HepG2 (cell line): ENCODE data around the gene DUSP8. TPM values are rescaled to one million over a fixed set of nuclear protein-coding genes. Genes with fewer than 3 reads are reported as not detected.

Source experiments
- ATAC-seq: fragments of 200-7000 bp; cut with Tn5 transposase; 3 replicates; pipeline ENCODE4 v1.9.1; 2020; ENCODE audit warnings: mild to moderate bottlenecking, moderate library complexity
- BruUV-seq: library from RNA; stranded (reverse); fragments of 400-500 nt; replicated peaks from 2 replicates; lab custom pipeline; 2021; lab: Mats Ljungman, UMichigan
- CTCF ChIA-PET: fragments of 300-600 bp; formaldehyde crosslinking; extraction: SDS; loops from one replicate; lab custom pipeline; 2021; ENCODE audit warnings: low total read pairs, inconsistent platforms, low intra/inter-chr PET ratio; lab: Yijun Ruan, JAX
- POLR2A ChIA-PET: fragments of 350-600 bp; sonication (Branson Sonifier 250); formaldehyde crosslinking; loops from one replicate; lab custom pipeline; 2020; ENCODE audit warnings: antibody characterized with exemption, inconsistent platforms; lab: Yijun Ruan, JAX
- DNase-seq: peaks from one replicate; pipeline ENCODE4 v3.0.0-alpha.2; 2015; ENCODE audit warnings: low spot score
- FAIRE-seq: peaks from 3 replicates; lab custom pipeline; 2011; peaks lifted over from hg19 to GRCh38; lab: Jason Lieb, UNC
- H2AFZ ChIP-seq: one replicate; pipeline ENCODE4 v1.6.1; 2011; ENCODE audit warnings: low read length, inconsistent platforms
- H3K27ac ChIP-seq: fragments of 300-600 bp; 3 replicates; pipeline ENCODE4 v1.8.0; 2011; ENCODE audit warnings: mixed run types, mild to moderate bottlenecking, mixed read lengths, low read length, inconsistent platforms; ENCODE audit not compliant: insufficient read depth; ENCODE audit errors: extremely low read length
- H3K27me3 ChIP-seq, 2 experiments: fragments of 200-600 bp in 1 of 2; 2 replicates in 1 of 2; 3 replicates in 1 of 2; pipeline versions ENCODE4 v1.6.0 to v1.8.0; 2011; ENCODE audit warnings: low read length in 2 of 2, mild to moderate bottlenecking in 2 of 2, moderate library complexity in 2 of 2, inconsistent platforms in 1 of 2; ENCODE audit not compliant: insufficient read depth in 2 of 2, control insufficient read depth in 1 of 2
- H3K36me3 ChIP-seq, 2 experiments: fragments of 200-600 bp in 1 of 2; replicated peaks in 1 of 2; 2 replicates in 1 of 2; 3 replicates in 1 of 2; pipeline versions ENCODE4 v1.5.1 to v1.8.0; 2011; ENCODE audit warnings: low read length in 2 of 2, inconsistent platforms in 1 of 2; ENCODE audit not compliant: insufficient read depth in 2 of 2, control insufficient read depth in 1 of 2
- H3K4me1 ChIP-seq: 2 replicates; pipeline ENCODE4 v1.5.1; 2012; ENCODE audit warnings: low read length, inconsistent platforms; ENCODE audit not compliant: insufficient read depth
- H3K4me2 ChIP-seq: 2 replicates; pipeline ENCODE4 v1.6.0; 2011; ENCODE audit warnings: low read depth, low read length, inconsistent platforms
- H3K4me3 ChIP-seq, 3 experiments: fragments of 200-600 bp in 1 of 3; sonication (generic), shearing (Covaris generic) in 1 of 3; replicated peaks in 1 of 3; 2 replicates each; pipeline ENCODE4 v1.5.1; 2011 to 2016; ENCODE audit warnings: low read length in 3 of 3, inconsistent platforms in 2 of 3, low read depth in 2 of 3, mild to moderate bottlenecking in 2 of 3, control low read depth in 1 of 3, mixed read lengths in 1 of 3; ENCODE audit not compliant: insufficient read depth in 1 of 3
- H3K79me2 ChIP-seq: one replicate; pipeline ENCODE4 v1.6.1; 2011; ENCODE audit warnings: low read length, inconsistent platforms; ENCODE audit not compliant: insufficient read depth
- H3K9ac ChIP-seq: 2 replicates; pipeline ENCODE4 v1.6.0; 2011; ENCODE audit warnings: mild to moderate bottlenecking, low read depth, low read length, inconsistent platforms; ENCODE audit not compliant: insufficient read depth
- H3K9me3 ChIP-seq: 2 replicates; pipeline ENCODE4 v1.5.1; 2012; ENCODE audit warnings: mild to moderate bottlenecking, low read length
- H4K20me1 ChIP-seq: 2 replicates; pipeline ENCODE4 v1.6.0; 2011; ENCODE audit warnings: inconsistent platforms, mild to moderate bottlenecking, low read length, moderate library complexity; ENCODE audit not compliant: insufficient read depth
- BRCA1 ChIP-seq: sonication (generic); formaldehyde crosslinking; IDR thresholded peaks from 2 replicates; pipeline ENCODE4 v1.4.0; 2020; ENCODE audit warnings: missing genetic modification reagents
- EED ChIP-seq: sonication (generic); formaldehyde crosslinking; IDR thresholded peaks from 2 replicates; pipeline ENCODE4 v1.5.0; 2020; ENCODE audit warnings: mild to moderate bottlenecking, missing genetic modification reagents
- IKZF5 ChIP-seq: IDR thresholded peaks from 2 replicates; pipeline ENCODE4 v1.6.1; 2018; ENCODE audit warnings: missing genetic modification reagents, mild to moderate bottlenecking, missing compliant biosample characterization
- KDM4B ChIP-seq: sonication (generic); formaldehyde crosslinking; IDR thresholded peaks from 2 replicates; pipeline ENCODE4 v1.4.0; 2020; ENCODE audit warnings: missing genetic modification reagents
- MEF2D ChIP-seq: sonication (generic); formaldehyde crosslinking; IDR thresholded peaks from 2 replicates; pipeline ENCODE4 v1.5.1; 2020; ENCODE audit warnings: mild to moderate bottlenecking, missing genetic modification reagents
- POGK ChIP-seq: sonication (generic); formaldehyde crosslinking; conservative IDR thresholded peaks from 2 replicates; pipeline ENCODE4 v1.8.0; 2022; ENCODE audit warnings: mild to moderate bottlenecking, moderate library complexity, missing genetic modification reagents
- SIX4 ChIP-seq: sonication (generic); formaldehyde crosslinking; IDR thresholded peaks from 2 replicates; pipeline ENCODE4 v1.4.0; 2020; ENCODE audit warnings: missing genetic modification reagents
- SMARCE1 ChIP-seq: fragments of 450-650 bp; IDR thresholded peaks from 2 replicates; pipeline ENCODE4 v1.6.1; 2017; ENCODE audit warnings: borderline replicate concordance
- ZNF225 ChIP-seq: sonication (generic); formaldehyde crosslinking; IDR thresholded peaks from 2 replicates; pipeline ENCODE4 v1.4.0; 2020; ENCODE audit warnings: mild to moderate bottlenecking, missing genetic modification reagents
- ZNF232 ChIP-seq: sonication (generic); formaldehyde crosslinking; IDR thresholded peaks from 2 replicates; pipeline ENCODE4 v1.4.0; 2020; ENCODE audit warnings: missing genetic modification reagents, borderline replicate concordance
- ZNF24 ChIP-seq: fragments of 450-650 bp; IDR thresholded peaks from 2 replicates; pipeline ENCODE4 v1.6.1; 2017; ENCODE audit warnings: antibody characterized with exemption, mild to moderate bottlenecking
- ZNF616 ChIP-seq: sonication (generic); formaldehyde crosslinking; IDR thresholded peaks from 2 replicates; pipeline ENCODE4 v1.5.0; 2020; ENCODE audit warnings: low read depth, mild to moderate bottlenecking, missing genetic modification reagents
- WGBS: methylation state at CpG from one replicate; pipeline ENCODE4 v1.1.6; 2017; ENCODE audit warnings: low lambda C conversion rate; 5-methylcytosine and 5-hydroxymethylcytosine counted together
- in situ Hi-C: cut with HindIII; loops from 2 replicates; pipeline ENCODE4 v1.10.0; 2017; ENCODE audit warnings: low pct_unique_long_range_greater_than_20kb; ENCODE audit not compliant: extremely low pct_ligation_motif_present
- intact Hi-C: fragments of 100-400 bp; cut with micrococcal nuclease; formaldehyde crosslinking; loops from one replicate; pipeline ENCODE4 v1.10.0; 2022; ENCODE audit not compliant: unreplicated experiment
- polyA plus RNA-seq, 8 experiments: library from polyadenylated mRNA; depleted of rRNA in 3 of 8; stranded (reverse) in 7 of 8; unstranded in 1 of 8; fragments of >200 nt; fragmentation: Illumina TruSeq in 4 of 8; extraction: Trizol in 4 of 8; gene quantifications; 2 replicates each; pipeline versions ENCODE4 v1.2.1 to v1.2.3, GENCODE V29; 2011 to 2016; ENCODE audit warnings: low read depth in 4 of 8, missing spikeins in 1 of 8, mixed read lengths in 1 of 8; ENCODE audit not compliant: insufficient read depth in 1 of 8
- total RNA-seq, 5 experiments: library from RNA; depleted of rRNA; stranded (reverse); fragments of >200 nt; fragmentation: Illumina TruSeq; extraction: Trizol; gene quantifications; 2 replicates each; pipeline ENCODE4 v1.2.3, GENCODE V29; 2016; ENCODE audit warnings: low read depth in 1 of 5
- TF ChIP-seq, protein P1 (sequence below): sonication (generic); formaldehyde crosslinking; IDR thresholded peaks from 2 replicates; pipeline ENCODE4 v1.4.0; 2020; ENCODE audit warnings: missing genetic modification reagents
- TF ChIP-seq, protein P2 (sequence below): sonication (generic); formaldehyde crosslinking; IDR thresholded peaks from 2 replicates; pipeline ENCODE4 v1.8.0; 2022; ENCODE audit warnings: mild to moderate bottlenecking, missing genetic modification reagents

Gene DUSP8
- total and polyA plus RNA-seq, 2 of the 13 experiments (the other 11 are each of a cell fraction or from before 2014, with no cell fraction given): 1.8 to 8.0 TPM

GRCh38 chr11:1508986-1509385 lies 63.1 kb downstream of the DUSP8 start:
- FAIRE-seq: no peak
- Histone ChIP-seq H4K20me1 (peaks cover 24% of the 10 kb centered on the region; the same call in 1 of the 2 replicates), H2AFZ (no peak overlapping the region), H3K4me2 (no peak overlapping the region), H3K27me3 (no peaks in the 10 kb centered on the region), H3K9ac (no peak overlapping the region), H3K36me3 (no peaks in the 10 kb centered on the region), H3K27ac (no peak overlapping the region), H3K9me3 (no peaks in the 10 kb centered on the region), H3K79me2 (no peaks in the 10 kb centered on the region), H3K4me1 (no peaks in the 10 kb centered on the region), H3K4me3 (no peak overlapping the region)
- ChIA-PET CTCF (no interaction called here), POLR2A (no interaction called here)
- no peak for DNase-seq
- ATAC-seq: no peak
- in situ Hi-C loops (no loop called here), intact Hi-C loops (no loop called here)
- TF ChIP-seq POGK (CRISPR knock-in tag): no peak
- TF ChIP-seq ZNF225 (CRISPR knock-in tag): no peak
- no peak for TF ChIP-seq KDM4B (CRISPR knock-in tag)
- TF ChIP-seq EED (CRISPR knock-in tag): no peak
- no peak for TF ChIP-seq SMARCE1
- TF ChIP-seq, protein P1, sequence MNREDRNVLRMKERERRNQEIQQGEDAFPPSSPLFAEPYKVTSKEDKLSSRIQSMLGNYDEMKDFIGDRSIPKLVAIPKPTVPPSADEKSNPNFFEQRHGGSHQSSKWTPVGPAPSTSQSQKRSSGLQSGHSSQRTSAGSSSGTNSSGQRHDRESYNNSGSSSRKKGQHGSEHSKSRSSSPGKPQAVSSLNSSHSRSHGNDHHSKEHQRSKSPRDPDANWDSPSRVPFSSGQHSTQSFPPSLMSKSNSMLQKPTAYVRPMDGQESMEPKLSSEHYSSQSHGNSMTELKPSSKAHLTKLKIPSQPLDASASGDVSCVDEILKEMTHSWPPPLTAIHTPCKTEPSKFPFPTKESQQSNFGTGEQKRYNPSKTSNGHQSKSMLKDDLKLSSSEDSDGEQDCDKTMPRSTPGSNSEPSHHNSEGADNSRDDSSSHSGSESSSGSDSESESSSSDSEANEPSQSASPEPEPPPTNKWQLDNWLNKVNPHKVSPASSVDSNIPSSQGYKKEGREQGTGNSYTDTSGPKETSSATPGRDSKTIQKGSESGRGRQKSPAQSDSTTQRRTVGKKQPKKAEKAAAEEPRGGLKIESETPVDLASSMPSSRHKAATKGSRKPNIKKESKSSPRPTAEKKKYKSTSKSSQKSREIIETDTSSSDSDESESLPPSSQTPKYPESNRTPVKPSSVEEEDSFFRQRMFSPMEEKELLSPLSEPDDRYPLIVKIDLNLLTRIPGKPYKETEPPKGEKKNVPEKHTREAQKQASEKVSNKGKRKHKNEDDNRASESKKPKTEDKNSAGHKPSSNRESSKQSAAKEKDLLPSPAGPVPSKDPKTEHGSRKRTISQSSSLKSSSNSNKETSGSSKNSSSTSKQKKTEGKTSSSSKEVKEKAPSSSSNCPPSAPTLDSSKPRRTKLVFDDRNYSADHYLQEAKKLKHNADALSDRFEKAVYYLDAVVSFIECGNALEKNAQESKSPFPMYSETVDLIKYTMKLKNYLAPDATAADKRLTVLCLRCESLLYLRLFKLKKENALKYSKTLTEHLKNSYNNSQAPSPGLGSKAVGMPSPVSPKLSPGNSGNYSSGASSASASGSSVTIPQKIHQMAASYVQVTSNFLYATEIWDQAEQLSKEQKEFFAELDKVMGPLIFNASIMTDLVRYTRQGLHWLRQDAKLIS (CRISPR knock-in tag): no peak
- no peak for TF ChIP-seq ZNF616 (CRISPR knock-in tag)
- TF ChIP-seq MEF2D (CRISPR knock-in tag): no peak
- TF ChIP-seq BRCA1 (CRISPR knock-in tag): no peak
- TF ChIP-seq SIX4 (CRISPR knock-in tag): no peak
- TF ChIP-seq ZNF24: no peak
- TF ChIP-seq ZNF232 (CRISPR knock-in tag): no peak
- no peak for TF ChIP-seq IKZF5
- TF ChIP-seq, protein P2, sequence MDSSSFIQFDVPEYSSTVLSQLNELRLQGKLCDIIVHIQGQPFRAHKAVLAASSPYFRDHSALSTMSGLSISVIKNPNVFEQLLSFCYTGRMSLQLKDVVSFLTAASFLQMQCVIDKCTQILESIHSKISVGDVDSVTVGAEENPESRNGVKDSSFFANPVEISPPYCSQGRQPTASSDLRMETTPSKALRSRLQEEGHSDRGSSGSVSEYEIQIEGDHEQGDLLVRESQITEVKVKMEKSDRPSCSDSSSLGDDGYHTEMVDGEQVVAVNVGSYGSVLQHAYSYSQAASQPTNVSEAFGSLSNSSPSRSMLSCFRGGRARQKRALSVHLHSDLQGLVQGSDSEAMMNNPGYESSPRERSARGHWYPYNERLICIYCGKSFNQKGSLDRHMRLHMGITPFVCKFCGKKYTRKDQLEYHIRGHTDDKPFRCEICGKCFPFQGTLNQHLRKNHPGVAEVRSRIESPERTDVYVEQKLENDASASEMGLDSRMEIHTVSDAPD (CRISPR knock-in tag): no peak
- BruUV-seq: no TSS peak
- 93% methylated on average over 5 of the region's 10 CpGs for WGBS
